Activated T-helper 2 cell treated with anti-CD3 and anti-CD28 coated beads, Interferon-gamma antibody, Interleukin-2, Interleukin-4, amounts not matched to agents 10 μg/mL and 5 μg/mL and 100 μg/mL, durations not matched to agents 14 hours and 24 hours and 36 hours (primary cell): Measurements from ENCODE around the gene PITRM1. TPM values are rescaled to one million over a fixed set of nuclear protein-coding genes. Genes with fewer than 3 reads are reported as not detected.

Experiments
- DNase-seq: peaks from one replicate; pipeline ENCODE4 v3.0.0; 2021; ENCODE audit warnings: low spot score
- H3K27ac Mint-ChIP-seq: one replicate; pipeline ENCODE4 v1.8.0; 2021; ENCODE audit warnings: mixed read lengths
- H3K27me3 Mint-ChIP-seq: one replicate; pipeline ENCODE4 v1.8.0; 2021; ENCODE audit warnings: low read depth, mixed read lengths
- H3K36me3 Mint-ChIP-seq: one replicate; pipeline ENCODE4 v1.8.0; 2021; ENCODE audit warnings: low read depth, mixed read lengths
- H3K4me1 Mint-ChIP-seq: one replicate; pipeline ENCODE4 v1.8.0; 2021; ENCODE audit warnings: low read depth, mixed read lengths
- H3K4me3 Mint-ChIP-seq: one replicate; pipeline ENCODE4 v1.8.0; 2021; ENCODE audit warnings: low read depth, mild to moderate bottlenecking, moderate library complexity, mixed read lengths
- H3K9me3 Mint-ChIP-seq: one replicate; pipeline ENCODE4 v1.8.0; 2021; ENCODE audit warnings: mixed read lengths
- intact Hi-C: fragments of 100-400 bp; cut with micrococcal nuclease; formaldehyde crosslinking; loops from one replicate; pipeline ENCODE4 v1.15.1; 2023
- total RNA-seq: library from RNA; stranded (reverse); gene quantifications from 2 replicates; pipeline ENCODE4 v1.2.3, GENCODE V29; 2022

The PITRM1 gene
- total RNA-seq, 1 donor from 2014 or later: 84.5 TPM

GRCh38 chr10:3139216-3139910 is 33.2 kb downstream of the PITRM1 start:
- Mint-ChIP-seq H3K4me3 (no peak overlapping the region), H3K27ac (no peak overlapping the region), H3K36me3 (peaks cover 91% of the 10 kb centered on the region), H3K27me3 (no peaks in the 10 kb centered on the region), H3K4me1 (no peaks in the 10 kb centered on the region), H3K9me3 (no peaks in the 10 kb centered on the region)
- no peak for DNase-seq
- intact Hi-C loops: no loop called here

GRCh38 chr10:3137958-3138726 is 34.4 kb downstream of the PITRM1 start:
- peaks cover 88% of the 10 kb centered on the region for H3K36me3 Mint-ChIP-seq
- intact Hi-C loops: no loop called here
- H3K4me1 Mint-ChIP-seq: no peaks in the 10 kb centered on the region
- no peak overlapping the region for H3K27ac Mint-ChIP-seq
- no peaks in the 10 kb centered on the region for H3K27me3 Mint-ChIP-seq
- H3K9me3 Mint-ChIP-seq: no peaks in the 10 kb centered on the region
- no peak overlapping the region for H3K4me3 Mint-ChIP-seq
- DNase-seq: no peak

GRCh38 chr10:3136763-3137611 is 35.6 kb downstream of the PITRM1 start:
- intact Hi-C loops: no loop called here
- Mint-ChIP-seq H3K36me3 (peaks cover 91% of the 10 kb centered on the region), H3K27ac (no peak overlapping the region), H3K4me1 (no peaks in the 10 kb centered on the region), H3K9me3 (no peaks in the 10 kb centered on the region), H3K27me3 (no peaks in the 10 kb centered on the region), H3K4me3 (no peak overlapping the region)
- DNase-seq: no peak

- Mint-ChIP-seq H3K9me3 (no peaks in the 10 kb centered on the region), H3K4me3 (no peak overlapping the region), H3K27me3 (no peaks in the 10 kb centered on the region), H3K4me1 (no peaks in the 10 kb centered on the region), H3K36me3 (peaks cover 92% of the 10 kb centered on the region), H3K27ac (no peak overlapping the region)
- DNase-seq: no peak
- intact Hi-C loops: no loop called here
Observed at GRCh38 chr10:3136336-3136735, 36.2 kb downstream of the PITRM1 start.

GRCh38 chr10:3135006-3135405 is 37.6 kb downstream of the PITRM1 start:
- intact Hi-C loops: no loop called here
- H3K36me3 Mint-ChIP-seq: peaks cover 90% of the 10 kb centered on the region
- H3K4me3 Mint-ChIP-seq: no peak overlapping the region
- DNase-seq: no peak
- no peak overlapping the region for H3K27ac Mint-ChIP-seq
- H3K4me1 Mint-ChIP-seq: no peaks in the 10 kb centered on the region
- H3K9me3 Mint-ChIP-seq: no peaks in the 10 kb centered on the region
- H3K27me3 Mint-ChIP-seq: no peaks in the 10 kb centered on the region

DNA sequence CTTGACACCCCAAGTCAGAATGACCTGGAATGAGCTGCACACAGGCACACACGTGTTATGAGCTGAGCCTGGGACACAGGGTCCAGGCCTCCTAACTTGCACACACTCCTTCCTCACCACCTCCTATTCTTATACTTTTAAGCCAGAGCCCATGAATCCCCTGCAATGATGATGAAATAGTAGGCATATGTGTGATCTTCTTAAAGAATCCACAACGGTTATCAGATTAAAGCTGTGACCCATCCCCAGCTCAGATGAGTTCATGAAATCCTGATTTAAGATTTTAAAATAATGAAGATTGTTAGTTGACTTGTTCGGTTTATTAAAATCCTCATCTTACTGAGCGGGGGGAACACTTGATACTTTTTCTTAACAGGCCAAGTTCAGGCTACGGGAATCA is 38.6 kb downstream of the PITRM1 start:
- peak overlapping the region; percentile 46 for H3K27ac Mint-ChIP-seq
- peaks cover 88% of the 10 kb centered on the region for H3K36me3 Mint-ChIP-seq
- intact Hi-C loops: no loop called here

DNA sequence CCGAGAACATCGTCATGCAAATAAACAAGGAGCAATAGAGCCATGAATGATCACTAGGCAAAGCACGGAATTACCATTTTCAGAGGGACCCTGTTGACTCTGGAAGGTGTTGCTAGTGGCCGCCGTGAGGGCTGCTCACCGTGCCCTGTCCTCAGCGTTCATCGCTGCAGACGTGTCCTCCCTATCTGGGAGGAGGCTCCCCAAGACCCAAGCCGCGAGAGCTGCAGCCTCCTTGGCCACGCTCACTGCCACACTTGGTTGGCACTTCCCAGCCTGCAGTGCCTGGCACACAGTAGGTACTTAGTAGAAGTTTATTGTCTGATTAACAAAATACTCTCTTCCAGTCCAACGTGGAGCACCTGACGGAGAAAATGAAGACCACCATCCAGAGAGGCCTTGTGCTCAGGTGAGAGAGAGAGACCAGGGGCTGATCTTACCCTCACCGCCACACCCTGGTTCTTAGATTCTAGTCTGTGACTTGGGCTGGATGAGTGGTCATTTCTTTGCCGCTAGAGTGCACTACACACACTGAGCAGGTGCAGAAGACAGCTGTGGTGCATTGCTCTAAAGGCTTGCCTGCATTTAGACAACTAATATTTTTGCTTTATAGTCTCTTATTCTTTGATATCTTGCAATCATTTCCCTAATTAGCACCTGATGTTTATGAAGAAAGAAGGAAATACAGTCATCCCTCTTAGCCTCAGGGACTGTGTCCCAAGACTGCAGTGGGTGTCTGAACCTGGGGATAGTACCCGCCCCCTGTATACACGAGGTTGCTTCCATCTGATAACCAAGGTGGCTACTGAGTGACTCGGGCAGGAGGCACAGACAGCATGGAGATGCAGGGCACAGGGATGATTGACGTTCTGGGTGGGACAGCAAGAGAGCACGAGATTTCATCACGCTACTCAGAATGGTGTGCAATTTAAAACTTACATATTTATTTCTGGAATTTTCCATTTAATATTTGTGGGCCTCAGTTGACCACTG is 40.3 kb downstream of the PITRM1 start:
- Mint-ChIP-seq H3K4me1 (no peaks in the 10 kb centered on the region), H3K4me3 (no peak overlapping the region), H3K9me3 (no peaks in the 10 kb centered on the region), H3K27me3 (no peaks in the 10 kb centered on the region), H3K27ac (no peak overlapping the region), H3K36me3 (peaks cover 87% of the 10 kb centered on the region)
- intact Hi-C loops: no loop called here
- no peak for DNase-seq

More for the DNA sequence above, 38.6 kb downstream of the PITRM1 start:
- Mint-ChIP-seq H3K27me3 (no peaks in the 10 kb centered on the region), H3K4me1 (no peaks in the 10 kb centered on the region), H3K4me3 (no peak overlapping the region), H3K9me3 (no peaks in the 10 kb centered on the region)
- DNase-seq: no peak

DNA sequence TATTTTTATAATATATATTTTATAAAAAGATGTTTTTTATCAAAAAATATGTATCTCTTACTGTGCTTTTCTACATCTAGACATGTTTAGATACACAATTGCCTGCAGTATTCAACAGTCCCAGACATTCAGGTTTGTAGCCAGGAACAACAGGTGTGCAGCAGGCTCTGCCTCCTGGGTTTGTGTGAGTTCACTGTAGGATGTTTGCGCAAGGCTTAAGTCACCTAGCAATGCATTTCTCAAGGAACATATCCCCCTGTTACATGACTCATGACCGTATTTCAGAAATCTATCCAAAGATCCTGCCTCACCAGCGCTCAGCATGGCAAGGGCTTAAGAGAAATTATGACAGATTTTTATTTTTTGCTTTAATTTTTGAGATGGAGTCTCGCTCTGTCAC is 41.5 kb downstream of the PITRM1 start:
- Mint-ChIP-seq H3K27ac (no peak overlapping the region), H3K9me3 (no peaks in the 10 kb centered on the region), H3K36me3 (peaks cover 79% of the 10 kb centered on the region), H3K4me3 (no peak overlapping the region), H3K4me1 (no peaks in the 10 kb centered on the region), H3K27me3 (no peaks in the 10 kb centered on the region)
- no peak for DNase-seq
- intact Hi-C loops: no loop called here

GRCh38 chr10:3129581-3130340 is 42.8 kb downstream of the PITRM1 start:
- Mint-ChIP-seq H3K36me3 (peaks cover 73% of the 10 kb centered on the region), H3K4me1 (no peaks in the 10 kb centered on the region), H3K4me3 (no peak overlapping the region), H3K9me3 (no peaks in the 10 kb centered on the region), H3K27ac (no peak overlapping the region), H3K27me3 (no peaks in the 10 kb centered on the region)
- intact Hi-C loops: no loop called here
- no peak for DNase-seq

DNA sequence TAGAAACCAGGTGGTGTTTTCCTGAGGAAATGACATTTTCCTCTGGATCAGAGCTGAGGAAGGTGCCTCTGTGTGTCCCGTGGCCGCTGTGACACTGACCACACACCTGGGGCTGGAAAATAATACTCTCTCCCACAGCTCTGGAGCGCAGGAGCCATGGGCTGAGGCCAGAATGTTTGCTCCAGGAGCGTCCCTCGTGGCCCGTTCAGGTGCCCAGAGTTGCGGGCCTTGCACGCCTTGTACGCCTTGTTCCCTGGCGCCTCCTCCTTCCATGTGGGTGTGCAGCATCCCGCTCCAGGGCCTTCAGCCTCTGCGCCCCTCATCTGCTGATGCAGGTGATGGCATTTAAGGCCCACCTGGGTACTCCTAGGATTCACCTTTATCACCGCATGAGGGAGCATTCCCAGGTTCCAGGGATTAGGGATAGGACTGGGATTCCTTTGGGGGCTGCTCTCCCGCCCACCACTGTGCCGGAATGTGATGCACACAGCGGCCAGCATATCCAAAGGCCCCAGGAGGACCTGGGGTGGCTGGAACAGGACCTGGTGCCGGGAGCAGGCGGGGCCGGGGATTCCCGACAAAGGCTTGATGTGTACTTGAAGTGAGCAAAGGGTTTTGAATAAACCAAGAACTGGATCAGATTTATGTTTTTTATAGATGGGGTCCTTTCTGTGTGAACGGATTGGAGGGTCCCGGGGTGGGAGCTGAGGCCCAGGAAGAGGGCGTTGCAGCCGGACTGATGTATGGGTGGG is 44.0 kb downstream of the PITRM1 start:
- intact Hi-C loops: no loop called here
- Mint-ChIP-seq H3K4me3 (no peak overlapping the region), H3K36me3 (peaks cover 69% of the 10 kb centered on the region), H3K9me3 (no peaks in the 10 kb centered on the region), H3K27ac (no peak overlapping the region), H3K4me1 (no peaks in the 10 kb centered on the region), H3K27me3 (no peaks in the 10 kb centered on the region)
- DNase-seq: no peak

GRCh38 chr10:3127921-3128320 is 44.7 kb downstream of the PITRM1 start:
- H3K9me3 Mint-ChIP-seq: no peaks in the 10 kb centered on the region
- no peak for DNase-seq
- H3K4me3 Mint-ChIP-seq: no peak overlapping the region
- no peaks in the 10 kb centered on the region for H3K27me3 Mint-ChIP-seq
- H3K4me1 Mint-ChIP-seq: no peaks in the 10 kb centered on the region
- H3K27ac Mint-ChIP-seq: no peak overlapping the region
- H3K36me3 Mint-ChIP-seq: peaks cover 68% of the 10 kb centered on the region
- intact Hi-C loops: no loop called here
